HG02759 (cell line): ENCODE measurements around the gene NBPF20.
"Not testable (repeated sequence)": the region's sequence is repeated elsewhere in the genome, so short reads cannot be mapped to it uniquely, and the experiment has no call there.

Source experiments
- ATAC-seq: cut with Tn5 transposase; IDR thresholded peaks from one replicate; pipeline ENCODE4 v1.9.1; 2021; ENCODE audit warnings: mild to moderate bottlenecking, moderate library complexity; ENCODE audit not compliant: unreplicated experiment

NBPF20 gene

GRCh38 chr1:145430830-145431229, 5.4 kb upstream of the NBPF20 start:
- ATAC-seq, result not testable (repeated sequence)

GRCh38 chr1:145429329-145429728, 3.9 kb upstream of the NBPF20 start:
- not testable (repeated sequence) for ATAC-seq

- peak; percentile 77 for ATAC-seq
These were observed 579 bp downstream of the NBPF20 start for GRCh38 chr1:145424612-145425435.

- not testable (repeated sequence) for ATAC-seq
These were observed 10.3 kb downstream of the NBPF20 start for GRCh38 chr1:145415149-145415548.

- ATAC-seq, result not testable (repeated sequence)
These were observed 18.1 kb downstream of the NBPF20 start for GRCh38 chr1:145407266-145407665.

- ATAC-seq, result not testable (repeated sequence)
These were observed 20.5 kb downstream of the NBPF20 start for GRCh38 chr1:145404949-145405348.

GRCh38 chr1:145400701-145401100, 24.7 kb downstream of the NBPF20 start:
- ATAC-seq, result not testable (repeated sequence)
